Neural progenitor cell (in vitro differentiated cells): ENCODE results near the gene BAX. TPM values are rescaled to one million over a fixed set of nuclear protein-coding genes. Genes with fewer than 3 reads are reported as not detected.

Experiments used
- DNase-seq: peaks from one replicate; pipeline ENCODE4 v3.0.0-alpha.2; 2016; ENCODE audit warnings: low spot score
- H2AFZ ChIP-seq: fragments of 200-600 bp; sonication (generic); replicated peaks from 2 replicates; pipeline ENCODE4 v1.6.1; 2016; ENCODE audit warnings: antibody characterized with exemption
- H3F3A ChIP-seq: fragments of 200-600 bp; sonication (generic); 2 replicates; pipeline ENCODE4 v1.6.1; 2016; ENCODE audit warnings: antibody characterized with exemption, low read depth
- H3K27ac ChIP-seq: fragments of 200-600 bp; sonication (generic); 2 replicates; pipeline ENCODE4 v1.5.1; 2016; ENCODE audit warnings: mild to moderate bottlenecking
- H3K27me3 ChIP-seq: fragments of 200-600 bp; sonication (generic); 2 replicates; pipeline ENCODE4 v1.6.1; 2016; ENCODE audit warnings: mild to moderate bottlenecking, moderate library complexity
- H3K36me3 ChIP-seq: fragments of 200-600 bp; sonication (generic); 2 replicates; pipeline ENCODE4 v1.5.1; 2016
- H3K4me1 ChIP-seq: fragments of 200-600 bp; sonication (generic); 2 replicates; pipeline ENCODE4 v1.6.1; 2016; ENCODE audit warnings: mixed run types
- H3K4me2 ChIP-seq: fragments of 200-600 bp; sonication (generic); 2 replicates; pipeline ENCODE4 v1.6.1; 2016
- H3K4me3 ChIP-seq: fragments of 200-600 bp; sonication (generic); 2 replicates; pipeline ENCODE4 v1.5.1; 2016
- H3K79me2 ChIP-seq: fragments of 200-600 bp; sonication (generic); 2 replicates; pipeline ENCODE4 v1.6.1; 2016; ENCODE audit warnings: low read depth
- H3K9ac ChIP-seq: fragments of 200-600 bp; sonication (generic); 2 replicates; pipeline ENCODE4 v1.6.1; 2016
- H3K9me3 ChIP-seq: fragments of 200-600 bp; sonication (generic); 2 replicates; pipeline ENCODE4 v1.5.1; 2016; ENCODE audit warnings: low read depth
- H4K20me1 ChIP-seq: fragments of 200-600 bp; sonication (generic); 2 replicates; pipeline ENCODE4 v1.6.1; 2016; ENCODE audit warnings: low read depth
- H3K27ac Mint-ChIP-seq: 3 replicates; pipeline ENCODE4 v1.8.0; 2021; ENCODE audit warnings: mixed read lengths
- H3K27me3 Mint-ChIP-seq: 2 replicates; pipeline ENCODE4 v1.8.0; 2022; ENCODE audit warnings: low read depth, mild to moderate bottlenecking, inconsistent platforms, moderate library complexity, mixed read lengths; ENCODE audit not compliant: insufficient read depth
- H3K36me3 Mint-ChIP-seq: 3 replicates; pipeline ENCODE4 v1.8.0; 2021; ENCODE audit warnings: mixed read lengths
- H3K4me1 Mint-ChIP-seq: 3 replicates; pipeline ENCODE4 v1.8.0; 2021; ENCODE audit warnings: mixed read lengths
- H3K4me3 Mint-ChIP-seq: 3 replicates; pipeline ENCODE4 v1.8.0; 2021; ENCODE audit warnings: mild to moderate bottlenecking, moderate library complexity, mixed read lengths
- H3K9me3 Mint-ChIP-seq: 3 replicates; pipeline ENCODE4 v1.8.0; 2020; ENCODE audit warnings: mixed read lengths
- EZH2 ChIP-seq: fragments of 200-600 bp; sonication (generic); IDR thresholded peaks from 2 replicates; pipeline ENCODE4 v1.6.1; 2017; ENCODE audit warnings: antibody characterized with exemption, mild to moderate bottlenecking, moderate library complexity
- EZH2phosphoT487 ChIP-seq: fragments of 200-600 bp; sonication (generic); IDR thresholded peaks from 2 replicates; pipeline ENCODE4 v1.6.1; 2017; ENCODE audit warnings: antibody characterized with exemption
- total RNA-seq: library from RNA; depleted of rRNA; stranded (reverse); fragments of >200 nt; gene quantifications from 2 replicates; pipeline ENCODE4 v1.2.3, GENCODE V29; 2015; ENCODE audit warnings: low replicate concordance
- TF ChIP-seq, protein P1 (sequence below): fragments of 200-600 bp; sonication (generic); IDR thresholded peaks from 2 replicates; pipeline ENCODE4 v1.5.1; 2017; ENCODE audit warnings: antibody characterized with exemption, mild to moderate bottlenecking

Gene BAX
- total RNA-seq, 1 donor from 2014 or later, result 35.8 TPM

DNA sequence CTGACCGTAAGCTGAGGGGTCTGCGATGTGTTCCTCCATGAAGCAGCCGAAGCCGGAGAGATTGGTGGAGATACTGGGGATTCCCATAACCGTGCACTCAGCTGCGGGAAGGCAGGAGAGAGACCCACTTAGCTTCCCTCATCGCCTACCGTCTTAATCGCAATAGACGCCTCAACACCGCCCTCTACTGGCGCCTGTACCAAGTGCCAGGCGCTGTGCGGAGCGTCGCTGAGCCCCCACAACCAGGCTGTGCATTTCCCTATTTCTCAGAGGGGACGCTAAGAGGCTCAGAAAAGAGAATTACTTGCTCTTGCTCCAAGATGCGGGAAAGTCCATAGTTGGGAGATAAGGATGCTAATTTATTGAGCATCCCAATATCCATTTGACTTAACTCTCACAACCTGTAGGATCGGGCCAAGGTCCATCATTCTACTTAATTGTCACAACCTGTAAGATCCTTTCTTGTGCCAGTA is 16.3 kb downstream of the BAX start:
- Histone ChIP-seq H3K36me3 (peaks cover 7% of the 10 kb centered on the region), H3K27ac (no peak overlapping the region), H3K9me3 (no peaks in the 10 kb centered on the region), H3K4me2 (no peak overlapping the region), H3K79me2 (peaks cover 9% of the 10 kb centered on the region), H4K20me1 (peaks cover 9% of the 10 kb centered on the region), H3K4me3 (no peak overlapping the region), H3K27me3 (no peaks in the 10 kb centered on the region), H3K4me1 (peaks cover 8% of the 10 kb centered on the region), H3F3A (peaks cover 36% of the 10 kb centered on the region), H3K9ac (no peak overlapping the region), H2AFZ (no peak overlapping the region)
- H3K27ac Mint-ChIP-seq, result no peak overlapping the region
- no peak overlapping the region for H3K4me3 Mint-ChIP-seq
- DNase-seq, result peak; percentile 94
- no peaks in the 10 kb centered on the region for H3K9me3 Mint-ChIP-seq
- peaks cover 20% of the 10 kb centered on the region for H3K36me3 Mint-ChIP-seq
- H3K4me1 Mint-ChIP-seq, result peaks cover 19% of the 10 kb centered on the region
- TF ChIP-seq EZH2phosphoT487, result no peak
- no peak for TF ChIP-seq EZH2
- TF ChIP-seq, protein P1, sequence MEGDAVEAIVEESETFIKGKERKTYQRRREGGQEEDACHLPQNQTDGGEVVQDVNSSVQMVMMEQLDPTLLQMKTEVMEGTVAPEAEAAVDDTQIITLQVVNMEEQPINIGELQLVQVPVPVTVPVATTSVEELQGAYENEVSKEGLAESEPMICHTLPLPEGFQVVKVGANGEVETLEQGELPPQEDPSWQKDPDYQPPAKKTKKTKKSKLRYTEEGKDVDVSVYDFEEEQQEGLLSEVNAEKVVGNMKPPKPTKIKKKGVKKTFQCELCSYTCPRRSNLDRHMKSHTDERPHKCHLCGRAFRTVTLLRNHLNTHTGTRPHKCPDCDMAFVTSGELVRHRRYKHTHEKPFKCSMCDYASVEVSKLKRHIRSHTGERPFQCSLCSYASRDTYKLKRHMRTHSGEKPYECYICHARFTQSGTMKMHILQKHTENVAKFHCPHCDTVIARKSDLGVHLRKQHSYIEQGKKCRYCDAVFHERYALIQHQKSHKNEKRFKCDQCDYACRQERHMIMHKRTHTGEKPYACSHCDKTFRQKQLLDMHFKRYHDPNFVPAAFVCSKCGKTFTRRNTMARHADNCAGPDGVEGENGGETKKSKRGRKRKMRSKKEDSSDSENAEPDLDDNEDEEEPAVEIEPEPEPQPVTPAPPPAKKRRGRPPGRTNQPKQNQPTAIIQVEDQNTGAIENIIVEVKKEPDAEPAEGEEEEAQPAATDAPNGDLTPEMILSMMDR, result peak; percentile 95
- H3K27me3 Mint-ChIP-seq, result peaks cover 17% of the 10 kb centered on the region

DNA sequence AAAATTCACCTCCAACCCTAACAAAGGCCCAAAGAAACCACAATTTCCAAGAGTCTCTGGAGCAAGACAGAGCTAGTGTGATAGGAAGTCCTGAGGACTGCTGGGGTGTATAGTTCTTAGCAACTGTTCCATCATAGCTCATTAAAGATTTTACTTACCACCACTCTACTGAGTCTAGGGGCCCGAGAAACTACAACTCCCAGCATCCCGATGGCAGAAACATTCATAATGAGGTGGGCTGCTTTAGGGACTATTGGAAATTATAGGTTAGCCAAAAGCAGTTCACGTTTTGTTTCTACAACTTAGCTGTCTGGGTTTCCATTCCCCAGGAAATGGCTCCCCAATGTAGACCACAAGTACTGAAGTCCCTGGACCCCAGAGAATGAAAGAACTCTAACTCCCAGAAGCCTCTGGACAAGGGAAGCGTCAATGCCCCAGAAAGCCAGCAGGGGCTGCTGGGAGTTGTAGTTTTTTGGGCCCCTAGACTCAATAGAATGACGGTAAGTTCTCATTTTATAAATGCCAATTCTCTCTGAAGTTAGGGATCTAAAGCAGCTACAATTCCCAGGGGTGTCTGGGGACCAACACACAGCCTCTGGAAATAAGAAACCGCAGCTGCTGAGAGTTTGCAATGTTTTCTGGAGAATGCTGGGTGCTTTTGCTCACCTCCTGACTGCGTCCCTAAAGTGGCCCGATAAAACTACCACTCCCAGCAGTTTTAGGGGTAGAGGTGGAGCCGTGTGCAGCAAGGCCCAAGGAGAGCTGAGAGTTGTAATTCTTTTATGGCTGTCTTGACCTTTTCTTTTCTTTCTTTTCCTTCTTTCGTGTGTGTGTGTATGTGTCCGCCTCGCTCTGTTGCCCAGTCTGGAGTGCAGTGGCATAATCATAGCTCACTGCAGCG is 21.5 kb downstream of the BAX start:
- Mint-ChIP-seq H3K4me1 (peaks cover under 1% of the 10 kb centered on the region), H3K36me3 (peaks cover 10% of the 10 kb centered on the region), H3K4me3 (no peak overlapping the region), H3K9me3 (no peaks in the 10 kb centered on the region), H3K27ac (no peak overlapping the region), H3K27me3 (peaks cover 5% of the 10 kb centered on the region)
- Histone ChIP-seq H3K4me1 (no peaks in the 10 kb centered on the region), H3K4me2 (no peak overlapping the region), H3F3A (peaks cover 7% of the 10 kb centered on the region), H3K9me3 (no peaks in the 10 kb centered on the region), H3K4me3 (no peak overlapping the region), H3K79me2 (no peaks in the 10 kb centered on the region), H3K27ac (no peak overlapping the region), H2AFZ (no peak overlapping the region), H3K27me3 (no peaks in the 10 kb centered on the region), H3K9ac (no peak overlapping the region), H3K36me3 (no peaks in the 10 kb centered on the region), H4K20me1 (no peaks in the 10 kb centered on the region)
- no peak for TF ChIP-seq EZH2phosphoT487
- no peak for TF ChIP-seq EZH2
- TF ChIP-seq, protein P1, result no peak
- DNase-seq, result peak; percentile 71

DNA sequence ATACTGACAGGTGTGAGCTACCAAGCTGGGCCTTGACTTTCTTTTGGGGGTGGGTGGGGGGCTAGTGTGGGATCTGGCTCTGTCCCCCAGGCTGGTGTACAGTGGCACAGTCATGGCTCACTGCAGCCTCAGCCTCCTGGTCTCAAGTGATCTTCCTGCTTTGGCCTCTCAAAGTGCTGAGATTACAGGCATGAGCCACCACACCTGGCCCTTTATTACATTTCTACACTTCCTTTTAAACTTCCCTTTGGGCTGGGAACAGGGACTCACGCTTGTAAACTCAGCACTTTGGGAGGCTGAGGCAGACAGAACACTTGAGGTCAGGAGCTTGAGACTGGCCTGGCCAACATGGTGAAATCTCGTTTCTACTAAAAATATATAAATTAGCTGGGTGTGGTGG is 22.4 kb downstream of the BAX start:
- H3K27me3 ChIP-seq, result no peaks in the 10 kb centered on the region
- no peak overlapping the region for H3K27ac ChIP-seq
- TF ChIP-seq, protein P1, result no peak
- TF ChIP-seq EZH2phosphoT487, result no peak
- TF ChIP-seq EZH2, result no peak
- H3K4me1 ChIP-seq, result no peaks in the 10 kb centered on the region
- no peak overlapping the region for H3K27ac Mint-ChIP-seq
- H3K27me3 Mint-ChIP-seq, result peaks cover 5% of the 10 kb centered on the region
- no peak for DNase-seq
- H3K4me1 Mint-ChIP-seq, result no peaks in the 10 kb centered on the region
- H4K20me1 ChIP-seq, result no peaks in the 10 kb centered on the region
- H3K9ac ChIP-seq, result no peak overlapping the region
- no peak overlapping the region for H3K4me3 Mint-ChIP-seq
- no peaks in the 10 kb centered on the region for H3K79me2 ChIP-seq
- no peaks in the 10 kb centered on the region for H3F3A ChIP-seq
- H3K4me3 ChIP-seq, result no peak overlapping the region
- H3K4me2 ChIP-seq, result no peak overlapping the region
- no peaks in the 10 kb centered on the region for H3K9me3 Mint-ChIP-seq
- H3K36me3 Mint-ChIP-seq, result peaks cover 15% of the 10 kb centered on the region
- H3K36me3 ChIP-seq, result no peaks in the 10 kb centered on the region
- H2AFZ ChIP-seq, result no peak overlapping the region
- H3K9me3 ChIP-seq, result no peaks in the 10 kb centered on the region
